Keratinocyte (primary cell): Measurements from ENCODE around the gene MVB12B. TPM values are rescaled to one million over a fixed set of nuclear protein-coding genes. Genes with fewer than 3 reads are reported as not detected.

ENCODE experiments used
- DNase-seq: peaks from one replicate; pipeline ENCODE4 v3.0.0-alpha.2; 2011; ENCODE audit warnings: low read depth, missing footprints, low spot score
- FAIRE-seq: peaks from 2 replicates; lab custom pipeline; 2011; peaks lifted over from hg19 to GRCh38; lab: Jason Lieb, UNC
- H2AFZ ChIP-seq: 2 replicates; pipeline ENCODE4 v1.6.0; 2012; ENCODE audit warnings: low read length, control low read depth, inconsistent platforms; ENCODE audit not compliant: control insufficient read depth
- H3K27ac ChIP-seq: 2 replicates; pipeline ENCODE4 v1.5.1; 2011; ENCODE audit warnings: low read length; ENCODE audit not compliant: control insufficient read depth, insufficient read depth
- H3K27me3 ChIP-seq: 3 replicates; pipeline ENCODE4 v1.6.0; 2011; ENCODE audit warnings: low read length; ENCODE audit not compliant: control insufficient read depth, insufficient read depth; ENCODE audit errors: extremely low read depth
- H3K36me3 ChIP-seq, 2 experiments: 2 replicates in 1 of 2; 3 replicates in 1 of 2; pipeline ENCODE4 v1.5.1; 2011; ENCODE audit warnings: low read length in 2 of 2, mild to moderate bottlenecking in 1 of 2; ENCODE audit not compliant: control insufficient read depth in 2 of 2, insufficient read depth in 2 of 2; ENCODE audit errors: extremely low read depth in 1 of 2
- H3K4me1 ChIP-seq: 3 replicates; pipeline ENCODE4 v1.5.1; 2011; ENCODE audit warnings: low read length; ENCODE audit not compliant: control insufficient read depth, insufficient read depth; ENCODE audit errors: extremely low read depth
- H3K4me2 ChIP-seq: 3 replicates; pipeline ENCODE4 v1.6.0; 2011; ENCODE audit warnings: low read depth, low read length; ENCODE audit not compliant: control insufficient read depth, insufficient read depth; ENCODE audit errors: extremely low read depth
- H3K4me3 ChIP-seq, 3 experiments: fragments of 200-600 bp in 1 of 3; sonication (generic) in 1 of 3; 2 replicates in 2 of 3; 3 replicates in 1 of 3; pipeline ENCODE4 v1.5.1; 2011 to 2016; ENCODE audit warnings: low read length in 3 of 3, mild to moderate bottlenecking in 3 of 3, control low read depth in 2 of 3, inconsistent platforms in 1 of 3, low read depth in 1 of 3, mixed read lengths in 1 of 3, mixed run types in 1 of 3, moderate library complexity in 1 of 3; ENCODE audit not compliant: control insufficient read depth in 2 of 3, insufficient read depth in 2 of 3; ENCODE audit errors: extremely low read depth in 1 of 3
- H3K79me2 ChIP-seq: 2 replicates; pipeline ENCODE4 v1.6.0; 2012; ENCODE audit warnings: low read length; ENCODE audit not compliant: control insufficient read depth, insufficient read depth
- H3K9ac ChIP-seq: 3 replicates; pipeline ENCODE4 v1.6.0; 2011; ENCODE audit warnings: low read length; ENCODE audit not compliant: control insufficient read depth, insufficient read depth; ENCODE audit errors: extremely low read depth
- H3K9me1 ChIP-seq: 3 replicates; pipeline ENCODE4 v1.6.0; 2011; ENCODE audit warnings: low read length; ENCODE audit not compliant: control insufficient read depth, insufficient read depth; ENCODE audit errors: extremely low read depth
- H3K9me3 ChIP-seq: 2 replicates; pipeline ENCODE4 v1.5.1; 2012; ENCODE audit warnings: low read depth, low read length; ENCODE audit not compliant: control insufficient read depth
- H4K20me1 ChIP-seq: 3 replicates; pipeline ENCODE4 v1.6.0; 2011; ENCODE audit warnings: low read length; ENCODE audit not compliant: control insufficient read depth, insufficient read depth; ENCODE audit errors: extremely low read depth
- EZH2 ChIP-seq: IDR thresholded peaks from one replicate; pipeline ENCODE4 v1.6.1; 2012; ENCODE audit warnings: inconsistent platforms, mild to moderate bottlenecking, low read length, moderate library complexity
- dilution Hi-C: fragments of 300-500 bp; cut with MboI; formaldehyde crosslinking; loops from one replicate; pipeline ENCODE4 v1.7.0; 2020; ENCODE audit warnings: low sequenced_read_pairs; ENCODE audit not compliant: extremely low pct_ligation_motif_present
- polyA plus RNA-seq, 5 experiments: library from polyadenylated mRNA; depleted of rRNA in 3 of 5; stranded (reverse) in 3 of 5; stranded (forward) in 1 of 5; unstranded in 1 of 5; fragments of >200 nt; gene quantifications; 1 replicate in 1 of 5; 2 replicates in 3 of 5; 3 replicates in 1 of 5; pipeline versions ENCODE4 v1.2.1 to v1.2.3, GENCODE V29; 2011 to 2012; ENCODE audit warnings: missing spikeins in 2 of 5, low read depth in 1 of 5, low replicate concordance in 1 of 5
- TF ChIP-seq, protein P1 (sequence below), 3 experiments: IDR thresholded peaks in 1 of 3; conservative IDR thresholded peaks in 1 of 3; optimal IDR thresholded peaks in 1 of 3; 2 replicates in 2 of 3; 3 replicates in 1 of 3; pipeline versions ENCODE3 to v1.5.1; 2011; ENCODE audit warnings: low read length in 3 of 3, mild to moderate bottlenecking in 3 of 3, moderate library complexity in 2 of 3, control low read depth in 1 of 3, inconsistent platforms in 1 of 3; ENCODE audit not compliant: insufficient read depth in 2 of 3; ENCODE audit errors: extremely low read depth in 1 of 3

MVB12B gene
- polyA plus RNA-seq, 1 donor (not counting 4 experiments of a cell fraction or from before 2014, with no cell fraction given): 1.2 TPM

DNA sequence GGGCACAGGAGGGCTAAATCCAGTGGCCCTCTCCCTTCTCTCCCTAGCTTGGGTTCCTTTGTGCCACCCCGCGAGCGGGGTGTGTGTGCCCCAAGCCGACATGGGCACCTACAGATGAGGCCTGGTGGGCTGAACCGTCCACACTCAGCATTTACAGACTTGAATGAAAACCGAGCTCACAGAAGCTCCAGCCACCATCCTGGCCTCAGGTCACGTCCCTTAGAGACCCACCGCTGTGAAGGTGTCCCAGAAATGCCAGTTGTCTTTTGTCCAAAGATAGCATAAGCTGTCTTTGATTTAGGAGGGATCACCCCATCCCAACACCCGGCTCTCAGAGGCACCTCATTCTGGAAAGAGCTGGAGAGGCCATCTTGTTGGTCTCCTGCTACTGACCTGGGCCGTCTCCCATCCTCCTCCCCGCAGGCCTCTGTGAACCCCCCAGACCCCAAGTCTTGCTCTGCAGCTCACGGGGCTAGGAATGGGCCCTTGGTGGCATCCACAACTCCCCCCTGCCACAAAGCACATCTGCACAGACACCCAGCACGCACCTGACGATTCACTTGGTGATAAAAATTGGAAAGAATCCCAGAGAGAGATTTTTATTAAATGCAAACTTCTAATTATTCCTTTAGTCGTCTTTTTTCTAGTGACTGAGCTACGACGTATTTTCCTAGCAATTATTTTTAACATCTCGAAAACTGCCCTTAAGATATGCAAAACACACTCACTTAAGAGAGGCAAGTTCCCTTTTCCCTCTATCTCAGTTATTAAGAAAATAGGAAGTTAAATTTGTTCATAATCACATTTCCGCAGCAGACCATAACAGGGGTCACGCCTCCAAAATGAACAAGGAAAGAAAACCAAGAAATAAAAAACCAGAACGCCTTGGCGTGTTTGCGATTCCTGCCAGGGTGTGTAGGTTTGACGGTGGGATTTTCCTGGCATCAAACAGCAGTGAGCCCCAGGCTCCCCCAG lies 206.6 kb downstream of the MVB12B start:
- H2AFZ ChIP-seq: no peak overlapping the region
- H3K9me3 ChIP-seq: no peaks in the 10 kb centered on the region
- H3K9ac ChIP-seq: no peak overlapping the region
- peaks cover 6% of the 10 kb centered on the region for H3K27me3 ChIP-seq
- no peaks in the 10 kb centered on the region for H3K36me3 ChIP-seq
- FAIRE-seq (no peak), DNase-seq (no peak)
- no peak for TF ChIP-seq EZH2
- TF ChIP-seq, protein P1, sequence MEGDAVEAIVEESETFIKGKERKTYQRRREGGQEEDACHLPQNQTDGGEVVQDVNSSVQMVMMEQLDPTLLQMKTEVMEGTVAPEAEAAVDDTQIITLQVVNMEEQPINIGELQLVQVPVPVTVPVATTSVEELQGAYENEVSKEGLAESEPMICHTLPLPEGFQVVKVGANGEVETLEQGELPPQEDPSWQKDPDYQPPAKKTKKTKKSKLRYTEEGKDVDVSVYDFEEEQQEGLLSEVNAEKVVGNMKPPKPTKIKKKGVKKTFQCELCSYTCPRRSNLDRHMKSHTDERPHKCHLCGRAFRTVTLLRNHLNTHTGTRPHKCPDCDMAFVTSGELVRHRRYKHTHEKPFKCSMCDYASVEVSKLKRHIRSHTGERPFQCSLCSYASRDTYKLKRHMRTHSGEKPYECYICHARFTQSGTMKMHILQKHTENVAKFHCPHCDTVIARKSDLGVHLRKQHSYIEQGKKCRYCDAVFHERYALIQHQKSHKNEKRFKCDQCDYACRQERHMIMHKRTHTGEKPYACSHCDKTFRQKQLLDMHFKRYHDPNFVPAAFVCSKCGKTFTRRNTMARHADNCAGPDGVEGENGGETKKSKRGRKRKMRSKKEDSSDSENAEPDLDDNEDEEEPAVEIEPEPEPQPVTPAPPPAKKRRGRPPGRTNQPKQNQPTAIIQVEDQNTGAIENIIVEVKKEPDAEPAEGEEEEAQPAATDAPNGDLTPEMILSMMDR (optimal IDR thresholded peaks at IDR 0.05 in 1 of 3, IDR thresholded peaks at IDR 0.05 in 1 of 3, conservative IDR thresholded peaks at IDR 0.05 in 1 of 3; ENCODE audit: extremely low read depth in 1 of 3, insufficient read depth in 2 of 3, low read length in 3 of 3): no peak
- dilution Hi-C loops: no loop called here
- H3K79me2 ChIP-seq: no peaks in the 10 kb centered on the region
- no peak overlapping the region for H3K4me2 ChIP-seq
- no peaks in the 10 kb centered on the region for H3K4me1 ChIP-seq
- H3K4me3 ChIP-seq: no peak overlapping the region
- no peak overlapping the region for H3K27ac ChIP-seq
- no peaks in the 10 kb centered on the region for H4K20me1 ChIP-seq
- no peaks in the 10 kb centered on the region for H3K9me1 ChIP-seq

- Histone ChIP-seq H3K4me3 (no peak overlapping the region), H4K20me1 (no peaks in the 10 kb centered on the region), H3K4me1 (no peaks in the 10 kb centered on the region), H3K9me3 (no peaks in the 10 kb centered on the region), H3K4me2 (no peak overlapping the region), H2AFZ (no peak overlapping the region), H3K79me2 (no peaks in the 10 kb centered on the region), H3K27ac (no peak overlapping the region), H3K27me3 (peaks cover 6% of the 10 kb centered on the region), H3K9me1 (no peaks in the 10 kb centered on the region), H3K36me3 (no peaks in the 10 kb centered on the region), H3K9ac (no peak overlapping the region)
- DNase-seq (no peak), FAIRE-seq (no peak)
- dilution Hi-C loops: no loop called here
- TF ChIP-seq, protein P1 (optimal IDR thresholded peaks at IDR 0.05 in 1 of 3, IDR thresholded peaks at IDR 0.05 in 1 of 3, conservative IDR thresholded peaks at IDR 0.05 in 1 of 3; ENCODE audit: extremely low read depth in 1 of 3, insufficient read depth in 2 of 3, low read length in 3 of 3): no peak
- TF ChIP-seq EZH2: no peak
These were observed 207.3 kb downstream of the MVB12B start for GRCh38 chr9:126533926-126534310.
